MM.1S (cell line): Measurements from ENCODE around the gene PDE12.

ENCODE experiments used
- DNase-seq: peaks from one replicate; pipeline ENCODE4 v3.0.0-alpha.2; 2015
- H2AFZ ChIP-seq: fragments of 300-600 bp; sonication (generic); 2 replicates; pipeline ENCODE4 v1.6.0; 2016; ENCODE audit warnings: antibody characterized with exemption, low read length
- H3F3A ChIP-seq: fragments of 300-600 bp; sonication (generic); 2 replicates; pipeline ENCODE4 v1.6.1; 2016; ENCODE audit warnings: mild to moderate bottlenecking, antibody characterized with exemption, low read length, moderate library complexity, mixed read lengths; ENCODE audit not compliant: insufficient read depth
- H3K27ac ChIP-seq: fragments of 300-600 bp; sonication (generic); 2 replicates; pipeline ENCODE4 v1.5.1; 2016; ENCODE audit warnings: mild to moderate bottlenecking, low read length
- H3K27me3 ChIP-seq: fragments of 300-600 bp; sonication (generic); replicated peaks from 2 replicates; pipeline ENCODE4 v1.6.0; 2016; ENCODE audit warnings: low read length; ENCODE audit not compliant: insufficient read depth
- H3K36me3 ChIP-seq: fragments of 300-600 bp; sonication (generic); replicated peaks from 2 replicates; pipeline ENCODE4 v1.6.1; 2016; ENCODE audit warnings: mild to moderate bottlenecking, low read length, mixed read lengths; ENCODE audit not compliant: insufficient read depth
- H3K4me1 ChIP-seq: fragments of 300-600 bp; sonication (generic); 2 replicates; pipeline ENCODE4 v1.6.1; 2016; ENCODE audit warnings: low read length, mixed read lengths
- H3K4me2 ChIP-seq: fragments of 300-600 bp; sonication (generic); 2 replicates; pipeline ENCODE4 v1.6.0; 2016; ENCODE audit warnings: low read depth, low read length
- H3K4me3 ChIP-seq: fragments of 300-600 bp; sonication (generic); 2 replicates; pipeline ENCODE4 v1.5.1; 2016; ENCODE audit warnings: low read length, mixed read lengths
- H3K79me2 ChIP-seq: fragments of 300-600 bp; sonication (generic); 2 replicates; pipeline ENCODE4 v1.6.1; 2016; ENCODE audit warnings: mixed run types, low read length, mixed read lengths
- H3K9ac ChIP-seq: fragments of 300-600 bp; sonication (generic); 2 replicates; pipeline ENCODE4 v1.6.1; 2016; ENCODE audit warnings: low read length, mixed read lengths
- H3K9me2 ChIP-seq: fragments of 300-600 bp; sonication (generic); replicated peaks from 2 replicates; pipeline ENCODE4 v1.6.1; 2016; ENCODE audit warnings: mild to moderate bottlenecking, low read length, mixed read lengths; ENCODE audit not compliant: insufficient read depth
- H3K9me3 ChIP-seq: fragments of 300-600 bp; sonication (generic); replicated peaks from 2 replicates; pipeline ENCODE4 v1.6.1; 2016; ENCODE audit warnings: mild to moderate bottlenecking, low read length, mixed read lengths; ENCODE audit not compliant: insufficient read depth
- H4K20me1 ChIP-seq: fragments of 300-600 bp; sonication (generic); 2 replicates; pipeline ENCODE4 v1.6.1; 2016; ENCODE audit warnings: mild to moderate bottlenecking, low read length, moderate library complexity, mixed read lengths; ENCODE audit not compliant: insufficient read depth
- EZH2 ChIP-seq: fragments of 300-600 bp; sonication (generic); optimal IDR thresholded peaks from 2 replicates; pipeline ENCODE3; 2017; ENCODE audit warnings: low read depth, mild to moderate bottlenecking, antibody characterized with exemption, low read length, mixed read lengths
- EZH2phosphoT487 ChIP-seq: fragments of 300-600 bp; sonication (generic); IDR thresholded peaks from 2 replicates; pipeline ENCODE4 v1.6.1; 2018; ENCODE audit warnings: antibody characterized with exemption, low read length
- TF ChIP-seq, protein P1 (sequence below): fragments of 300-600 bp; sonication (generic); IDR thresholded peaks from 2 replicates; pipeline ENCODE4 v1.5.1; 2016; ENCODE audit warnings: antibody characterized with exemption, low read length, mixed read lengths

The PDE12 gene

DNA sequence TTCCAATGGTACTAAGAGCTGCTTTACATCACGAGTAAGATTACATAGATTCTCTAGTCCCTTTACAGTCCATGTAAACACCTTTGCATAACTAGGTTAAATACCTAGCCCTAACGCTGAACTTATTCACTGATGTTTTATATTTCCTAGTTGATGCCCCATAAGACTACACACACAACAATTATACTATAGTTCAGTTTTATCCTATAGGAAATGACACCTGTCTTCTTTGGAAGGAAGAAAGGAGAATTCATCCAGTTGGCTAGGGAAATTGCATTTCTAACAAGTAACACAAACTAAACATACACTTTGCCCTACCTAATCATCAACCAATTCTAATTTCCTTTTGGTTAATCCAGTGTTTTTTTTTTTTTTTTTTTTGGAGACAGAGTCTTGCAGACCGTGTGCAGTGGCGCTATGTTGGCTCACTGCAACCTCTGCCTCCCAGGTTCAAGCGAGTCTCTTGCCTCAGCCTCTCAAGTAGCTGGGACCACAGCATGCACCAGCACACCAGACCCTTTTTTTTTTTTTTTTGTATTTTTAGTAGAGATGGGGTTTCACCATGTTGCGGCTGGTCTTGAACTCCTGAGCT, 13.9 kb downstream of the PDE12 start:
- DNase-seq, result no peak
- no peaks in the 10 kb centered on the region for H4K20me1 ChIP-seq
- H3K27ac ChIP-seq, result no peak overlapping the region
- no peak overlapping the region for H3K4me3 ChIP-seq
- H3K79me2 ChIP-seq, result peaks cover 30% of the 10 kb centered on the region
- no peaks in the 10 kb centered on the region for H3K27me3 ChIP-seq
- H3K9me3 ChIP-seq, result no peaks in the 10 kb centered on the region
- H3K4me1 ChIP-seq, result no peaks in the 10 kb centered on the region
- H3F3A ChIP-seq, result no peaks in the 10 kb centered on the region
- H3K4me2 ChIP-seq, result no peak overlapping the region
- no peak overlapping the region for H3K9ac ChIP-seq
- H2AFZ ChIP-seq, result no peak overlapping the region
- H3K36me3 ChIP-seq, result 0 out of 2 replicates have a peak, but pooled peaks cover 2% of the 10 kb centered on the region
- no peaks in the 10 kb centered on the region for H3K9me2 ChIP-seq
- TF ChIP-seq, protein P1, sequence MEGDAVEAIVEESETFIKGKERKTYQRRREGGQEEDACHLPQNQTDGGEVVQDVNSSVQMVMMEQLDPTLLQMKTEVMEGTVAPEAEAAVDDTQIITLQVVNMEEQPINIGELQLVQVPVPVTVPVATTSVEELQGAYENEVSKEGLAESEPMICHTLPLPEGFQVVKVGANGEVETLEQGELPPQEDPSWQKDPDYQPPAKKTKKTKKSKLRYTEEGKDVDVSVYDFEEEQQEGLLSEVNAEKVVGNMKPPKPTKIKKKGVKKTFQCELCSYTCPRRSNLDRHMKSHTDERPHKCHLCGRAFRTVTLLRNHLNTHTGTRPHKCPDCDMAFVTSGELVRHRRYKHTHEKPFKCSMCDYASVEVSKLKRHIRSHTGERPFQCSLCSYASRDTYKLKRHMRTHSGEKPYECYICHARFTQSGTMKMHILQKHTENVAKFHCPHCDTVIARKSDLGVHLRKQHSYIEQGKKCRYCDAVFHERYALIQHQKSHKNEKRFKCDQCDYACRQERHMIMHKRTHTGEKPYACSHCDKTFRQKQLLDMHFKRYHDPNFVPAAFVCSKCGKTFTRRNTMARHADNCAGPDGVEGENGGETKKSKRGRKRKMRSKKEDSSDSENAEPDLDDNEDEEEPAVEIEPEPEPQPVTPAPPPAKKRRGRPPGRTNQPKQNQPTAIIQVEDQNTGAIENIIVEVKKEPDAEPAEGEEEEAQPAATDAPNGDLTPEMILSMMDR, result no peak
- TF ChIP-seq EZH2phosphoT487 (no peak), EZH2 (no peak)

DNA sequence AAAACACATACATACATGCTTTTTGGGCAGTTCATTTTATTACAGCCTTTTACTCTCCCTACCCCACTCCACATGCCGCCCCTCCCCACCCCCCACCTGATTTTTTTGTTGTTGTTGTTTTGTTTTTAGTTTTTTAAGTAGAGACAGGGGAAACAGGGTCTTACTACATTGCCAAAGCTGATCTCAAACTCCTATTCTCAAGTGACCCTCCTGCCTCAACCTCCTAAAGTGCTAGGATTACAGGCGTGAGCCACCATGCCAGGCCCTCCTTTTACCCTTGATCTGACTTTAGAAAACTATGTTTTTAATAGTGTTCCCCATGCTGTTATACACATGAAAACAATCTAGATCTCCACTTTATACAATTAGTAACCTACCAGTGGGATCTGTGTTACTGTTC, 14.8 kb downstream of the PDE12 start:
- no peaks in the 10 kb centered on the region for H3F3A ChIP-seq

DNA sequence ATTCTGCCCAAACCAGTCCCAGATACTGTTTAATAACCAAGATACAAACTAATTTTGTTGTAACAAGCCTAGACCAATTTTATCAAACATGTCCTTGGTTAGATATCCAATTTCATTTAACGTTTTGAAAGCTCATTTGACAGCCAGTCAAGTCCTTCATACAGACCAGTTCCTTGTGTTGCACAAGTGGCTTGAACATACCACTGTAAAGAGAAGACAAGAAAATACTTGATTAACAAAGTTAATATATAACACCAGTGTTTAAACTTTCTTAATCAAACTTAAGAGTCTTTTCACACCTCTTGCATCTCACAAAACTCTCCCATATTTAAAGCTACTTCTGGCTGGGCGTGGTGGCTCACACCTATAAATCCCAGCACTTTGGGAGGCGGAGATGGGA, 16.0 kb downstream of the PDE12 start:
- H3K27me3 ChIP-seq, result no peaks in the 10 kb centered on the region
- H2AFZ ChIP-seq, result no peak overlapping the region
- H3K79me2 ChIP-seq, result peaks cover 46% of the 10 kb centered on the region
- no peak overlapping the region for H3K4me3 ChIP-seq
- peaks cover 2% of the 10 kb centered on the region; the same call in 1 of the 2 replicates for H3K36me3 ChIP-seq
- DNase-seq, result no peak
- no peaks in the 10 kb centered on the region for H4K20me1 ChIP-seq
- no peaks in the 10 kb centered on the region for H3K9me3 ChIP-seq
- H3K27ac ChIP-seq, result no peak overlapping the region
- no peak for TF ChIP-seq EZH2
- no peak for TF ChIP-seq EZH2phosphoT487
- TF ChIP-seq, protein P1, result no peak
- no peaks in the 10 kb centered on the region for H3K9me2 ChIP-seq
- no peaks in the 10 kb centered on the region for H3F3A ChIP-seq
- H3K4me2 ChIP-seq, result no peak overlapping the region
- H3K9ac ChIP-seq, result no peak overlapping the region
- H3K4me1 ChIP-seq, result no peaks in the 10 kb centered on the region

More for the DNA sequence above, 14.8 kb downstream of the PDE12 start:
- Histone ChIP-seq H3K4me3 (no peak overlapping the region), H4K20me1 (no peaks in the 10 kb centered on the region), H3K4me1 (no peaks in the 10 kb centered on the region), H3K27ac (no peak overlapping the region), H3K36me3 (0 out of 2 replicates have a peak, but pooled peaks cover 2% of the 10 kb centered on the region), H3K9me3 (no peaks in the 10 kb centered on the region), H3K79me2 (peaks cover 36% of the 10 kb centered on the region), H3K9me2 (no peaks in the 10 kb centered on the region), H3K9ac (no peak overlapping the region), H3K4me2 (no peak overlapping the region), H2AFZ (no peak overlapping the region), H3K27me3 (no peaks in the 10 kb centered on the region)
- TF ChIP-seq, protein P1, result no peak
- TF ChIP-seq EZH2phosphoT487, result no peak
- TF ChIP-seq EZH2, result no peak
- no peak for DNase-seq
